GM18873 (cell line): ENCODE data around the gene SDF2L1.
A peak's percentile ranks its signal among the peaks of the same experiment; 100 is the strongest.
"Not testable (repeated sequence)": the region's sequence is repeated elsewhere in the genome, so short reads cannot be mapped to it uniquely, and the experiment has no call there.

Experiments
- ATAC-seq: cut with Tn5 transposase; IDR thresholded peaks from one replicate; pipeline ENCODE4 v1.9.1; 2021; ENCODE audit warnings: mild to moderate bottlenecking, moderate library complexity, moderate number of reproducible peaks; ENCODE audit not compliant: unreplicated experiment, low FRiP score

Gene SDF2L1

GRCh38 chr22:21641789-21642583 is at the start of gene SDF2L1:
SDF2L1 (plus strand) TSS chr22:21642302; CDS start chr22:21642337, 35 bp downstream.
- peak; percentile 82 for ATAC-seq

GRCh38 chr22:21592422-21592821 is 49.7 kb upstream of the SDF2L1 start:
- no peak for ATAC-seq

- ATAC-seq: no peak
Observed at GRCh38 chr22:21593406-21594232, 48.5 kb upstream of the SDF2L1 start.

- no peak for ATAC-seq
Observed at GRCh38 chr22:21594865-21595452, 47.1 kb upstream of the SDF2L1 start.

GRCh38 chr22:21596356-21597135 is 45.6 kb upstream of the SDF2L1 start:
- not testable (repeated sequence) for ATAC-seq

GRCh38 chr22:21598302-21598701 is 43.8 kb upstream of the SDF2L1 start:
- ATAC-seq: no peak

GRCh38 chr22:21599053-21599893 is 42.8 kb upstream of the SDF2L1 start:
- ATAC-seq: no peak

GRCh38 chr22:21602579-21602978 is 39.5 kb upstream of the SDF2L1 start:
- no peak for ATAC-seq

GRCh38 chr22:21603973-21604372 is 38.1 kb upstream of the SDF2L1 start:
- no peak for ATAC-seq

- no peak for ATAC-seq
Observed at GRCh38 chr22:21605887-21606564, 36.1 kb upstream of the SDF2L1 start.

- ATAC-seq: no peak
Observed at GRCh38 chr22:21606775-21607174, 35.3 kb upstream of the SDF2L1 start.

GRCh38 chr22:21609556-21610157 is 32.4 kb upstream of the SDF2L1 start:
- not testable (repeated sequence) for ATAC-seq

GRCh38 chr22:21611210-21611977 is 30.7 kb upstream of the SDF2L1 start:
- no peak for ATAC-seq

- no peak for ATAC-seq
Observed at GRCh38 chr22:21612858-21613257, 29.2 kb upstream of the SDF2L1 start.

- no peak for ATAC-seq
Observed at GRCh38 chr22:21613553-21614233, 28.4 kb upstream of the SDF2L1 start.

GRCh38 chr22:21615731-21616130 is 26.4 kb upstream of the SDF2L1 start:
- no peak for ATAC-seq

- not testable (repeated sequence) for ATAC-seq
Observed at GRCh38 chr22:21617337-21617736, 24.8 kb upstream of the SDF2L1 start.
